GM21423 (cell line): ENCODE data around the gene LRRC32.
"Not testable (repeated sequence)": the region's sequence is repeated elsewhere in the genome, so short reads cannot be mapped to it uniquely, and the experiment has no call there.

Experiments used
- ATAC-seq: cut with Tn5 transposase; IDR thresholded peaks from one replicate; pipeline ENCODE4 v1.9.1; 2021; ENCODE audit warnings: mild to moderate bottlenecking, moderate library complexity; ENCODE audit not compliant: unreplicated experiment

The LRRC32 gene

DNA sequence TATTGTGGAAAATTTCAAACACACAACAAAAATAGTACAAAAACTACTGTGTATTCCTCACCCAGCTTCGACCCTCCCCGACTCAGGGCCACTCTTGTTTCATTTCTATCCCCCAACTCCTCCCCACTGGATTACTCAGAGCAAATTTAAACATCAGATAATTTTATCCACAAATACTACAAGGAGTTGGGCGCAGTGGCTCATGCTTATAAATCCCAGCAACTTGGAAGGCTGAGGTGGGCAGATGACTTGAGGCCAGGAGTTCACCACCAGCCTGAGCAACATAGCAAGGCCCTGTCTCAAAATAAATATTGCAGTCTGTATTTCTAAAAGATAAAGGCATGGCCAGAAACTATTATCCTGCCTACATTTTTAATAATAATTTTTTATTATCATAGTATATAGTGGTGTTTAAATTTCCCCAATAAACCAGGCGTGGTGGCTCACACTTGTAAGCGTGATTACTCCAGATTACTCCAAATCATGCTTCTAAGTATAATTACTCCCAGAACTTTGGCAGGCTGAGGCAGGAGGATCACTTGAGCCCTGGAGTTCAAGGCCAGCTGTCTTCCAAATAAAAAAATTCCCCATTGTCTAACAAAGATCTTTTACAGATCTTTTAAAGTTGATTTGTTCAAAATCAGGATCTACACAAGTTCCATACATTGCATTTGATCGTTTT, 39.8 kb downstream of the LRRC32 start:
- no peak for ATAC-seq

DNA sequence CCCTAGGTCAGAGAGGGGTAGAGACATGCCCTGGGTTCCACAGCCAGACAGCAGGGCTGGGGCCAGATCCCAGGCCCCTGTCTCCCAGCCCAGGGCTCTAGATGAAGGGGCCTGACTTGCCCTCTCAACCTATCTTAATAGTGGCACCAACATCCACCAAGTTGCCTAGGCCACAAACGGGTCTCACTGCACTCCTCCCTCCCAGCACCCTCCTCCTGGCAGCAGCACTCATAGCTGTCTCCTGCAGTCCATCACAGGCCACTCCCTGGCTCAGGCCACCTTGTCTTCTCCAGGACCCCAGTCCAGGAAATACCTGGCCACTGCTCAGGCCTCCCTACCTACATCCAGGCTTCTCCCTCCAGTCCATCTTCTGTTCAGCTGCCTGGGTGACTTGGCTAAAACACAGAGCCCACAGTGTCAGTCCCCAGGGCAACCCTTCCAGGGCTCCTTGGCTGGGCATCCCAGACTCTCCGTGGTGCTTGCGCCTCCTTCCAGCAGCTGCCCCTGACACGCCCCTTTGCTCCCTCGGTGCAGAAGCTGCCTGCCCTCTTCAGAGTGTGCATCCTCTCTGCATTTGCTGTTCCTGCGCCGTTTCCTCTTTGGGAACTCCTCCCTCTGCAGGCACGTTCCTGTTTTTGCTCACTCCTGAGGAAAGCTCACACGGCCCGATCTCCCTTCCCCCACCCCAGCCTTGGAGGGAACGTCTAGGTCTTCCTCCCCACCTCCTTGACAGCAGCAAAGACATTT, 40.5 kb downstream of the LRRC32 start:
- ATAC-seq = no peak

DNA sequence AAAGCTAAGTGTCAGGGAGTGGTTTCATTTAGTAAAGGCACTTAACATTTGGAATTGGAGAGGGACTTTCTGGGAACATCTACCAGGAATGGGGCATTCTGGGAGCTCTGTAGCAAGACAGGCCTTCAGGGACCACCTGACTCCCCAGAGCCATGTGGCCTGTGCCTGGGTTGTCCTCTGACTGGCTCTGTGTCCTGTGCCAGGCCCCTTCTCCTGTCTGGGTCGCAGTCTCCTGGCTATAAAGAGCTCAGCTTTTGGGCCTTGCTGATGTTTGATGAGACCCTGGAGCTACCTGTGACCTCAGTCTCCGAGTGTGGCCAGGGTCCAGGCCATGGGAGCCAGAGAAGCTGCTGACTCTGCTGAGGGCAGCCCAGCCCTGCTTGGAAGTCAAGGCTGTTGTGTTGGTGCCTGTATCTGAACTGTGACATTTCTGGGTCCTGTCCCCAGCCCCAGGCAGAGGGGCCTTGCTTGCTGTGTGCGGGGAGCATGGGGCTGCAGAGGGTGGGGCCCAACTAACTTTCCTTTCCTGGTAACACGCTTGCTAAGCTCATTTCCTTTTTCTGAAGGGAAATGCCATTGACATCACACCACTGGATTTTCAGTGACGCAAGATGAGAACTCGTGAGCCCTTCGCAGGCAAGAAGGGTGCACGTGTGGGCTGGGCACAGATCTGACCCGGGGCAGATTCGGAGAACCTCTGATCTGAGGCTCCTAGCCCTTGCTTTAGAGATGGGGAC, 41.3 kb downstream of the LRRC32 start:
- no peak for ATAC-seq

DNA sequence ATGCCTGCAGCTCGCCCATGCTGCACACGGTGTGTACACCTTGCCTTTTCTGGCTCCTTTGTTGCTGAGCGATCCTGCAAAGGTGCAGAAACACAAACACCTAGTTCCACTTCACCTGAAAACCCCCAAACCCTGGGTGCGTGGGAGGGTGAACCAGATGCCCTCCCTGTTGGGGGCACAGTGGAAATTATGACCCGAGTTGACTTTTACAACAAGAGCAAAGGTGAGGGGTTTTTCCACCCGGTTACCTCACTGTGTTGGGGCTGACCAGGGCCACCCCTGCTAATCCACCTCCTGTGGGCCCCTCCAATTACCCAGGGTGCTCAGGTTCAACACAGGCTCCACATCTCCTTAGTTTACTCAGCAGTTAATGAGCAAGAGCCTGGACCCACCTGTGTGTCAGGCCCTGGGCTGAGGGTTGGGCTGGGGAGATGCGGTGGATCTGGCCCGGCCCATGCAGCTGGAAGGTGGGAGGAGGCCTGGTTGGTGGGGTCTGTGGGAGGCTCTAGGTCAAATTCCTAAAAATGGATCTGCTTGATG, 42.1 kb downstream of the LRRC32 start:
- no peak for ATAC-seq

DNA sequence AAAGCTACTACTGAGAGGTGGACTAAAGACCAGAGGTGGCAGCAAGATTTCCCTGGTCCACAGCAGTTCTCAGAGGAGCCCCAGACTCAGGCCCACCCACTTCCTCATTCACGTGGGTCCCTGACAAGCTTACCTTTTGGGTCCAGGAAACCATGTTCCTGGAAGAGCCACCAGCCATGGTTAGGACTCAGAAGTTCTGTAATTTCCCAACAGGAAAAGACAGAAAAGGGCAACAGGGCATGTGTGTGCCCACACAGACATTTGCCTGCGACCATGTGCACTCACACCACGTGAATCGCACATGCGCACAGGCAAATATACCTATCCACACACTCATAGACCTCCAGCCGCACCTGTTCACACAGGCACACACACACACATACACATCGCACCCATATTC, 42.9 kb downstream of the LRRC32 start:
- no peak for ATAC-seq

DNA sequence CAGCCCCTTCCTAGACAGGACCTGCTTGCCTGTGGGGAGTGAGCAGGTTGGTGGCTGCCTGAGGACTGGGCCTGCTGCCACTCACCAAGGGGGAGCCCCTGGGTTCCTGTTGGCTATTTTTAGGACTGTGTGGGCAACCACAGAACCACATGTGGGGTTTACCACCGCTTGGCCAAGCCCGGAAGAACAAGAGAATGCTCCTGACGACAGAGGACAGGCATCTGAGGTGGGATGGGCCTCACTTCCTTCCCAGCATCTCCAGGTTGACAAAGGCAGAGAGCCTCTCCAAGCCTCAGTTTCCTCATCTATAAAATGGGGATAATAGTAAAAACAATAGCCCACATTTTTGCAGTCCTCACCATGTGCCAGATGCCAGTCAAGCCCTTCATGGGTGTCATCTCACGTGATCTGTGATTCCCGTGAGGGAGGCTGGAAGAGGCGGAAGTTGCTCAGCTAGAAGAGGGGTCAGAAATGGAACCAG, 43.6 kb downstream of the LRRC32 start:
- peak; percentile 81 for ATAC-seq

- ATAC-seq = no peak
Observed at GRCh38 chr11:76626266-76626665, 44.3 kb downstream of the LRRC32 start.

DNA sequence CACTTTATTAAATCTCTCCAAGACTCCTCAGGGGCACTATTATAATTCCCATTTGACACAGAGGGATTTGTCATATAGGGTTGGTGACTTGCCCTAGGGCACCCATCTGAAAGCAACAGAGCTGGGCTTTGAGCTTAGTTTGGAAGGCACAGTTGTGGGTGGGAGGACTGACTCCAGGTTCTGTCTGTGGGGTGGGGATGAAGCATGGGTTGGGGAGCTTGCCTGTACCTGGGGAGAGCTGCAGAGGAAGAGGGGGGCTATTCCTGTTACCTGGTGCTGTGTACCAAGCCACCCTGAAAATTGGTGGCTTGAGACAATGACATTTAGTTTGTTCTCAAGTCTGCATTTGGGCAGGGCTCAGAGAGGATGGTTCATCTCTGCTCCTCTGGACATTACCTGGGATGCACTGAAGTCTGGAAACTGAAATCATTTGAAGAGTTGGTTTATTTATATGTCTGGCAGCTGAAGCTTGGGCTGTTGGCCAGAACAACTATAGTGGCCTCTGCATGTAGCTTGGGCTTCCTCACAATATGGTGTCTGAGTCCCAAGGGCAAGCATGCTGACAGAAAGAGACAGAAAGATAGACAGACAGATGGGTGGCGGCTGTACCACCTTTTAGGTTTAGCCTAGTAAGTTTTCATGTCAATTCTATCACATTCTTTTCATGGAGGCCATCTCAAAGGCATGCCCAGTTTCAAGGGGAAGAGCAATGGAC, 44.9 kb downstream of the LRRC32 start:
- no peak for ATAC-seq

- ATAC-seq = no peak
Observed at GRCh38 chr11:76624500-76625379, 45.8 kb downstream of the LRRC32 start.

GRCh38 chr11:76623884-76624419, 46.6 kb downstream of the LRRC32 start:
- ATAC-seq = no peak

- no peak for ATAC-seq
Observed at GRCh38 chr11:76623171-76623883, 47.2 kb downstream of the LRRC32 start.

- no peak for ATAC-seq
Observed at GRCh38 chr11:76622493-76623094, 48.0 kb downstream of the LRRC32 start.

- ATAC-seq = no peak
Observed at GRCh38 chr11:76621868-76622267, 48.7 kb downstream of the LRRC32 start.

- ATAC-seq = no peak
Observed at GRCh38 chr11:76621466-76621865, 49.1 kb downstream of the LRRC32 start.

DNA sequence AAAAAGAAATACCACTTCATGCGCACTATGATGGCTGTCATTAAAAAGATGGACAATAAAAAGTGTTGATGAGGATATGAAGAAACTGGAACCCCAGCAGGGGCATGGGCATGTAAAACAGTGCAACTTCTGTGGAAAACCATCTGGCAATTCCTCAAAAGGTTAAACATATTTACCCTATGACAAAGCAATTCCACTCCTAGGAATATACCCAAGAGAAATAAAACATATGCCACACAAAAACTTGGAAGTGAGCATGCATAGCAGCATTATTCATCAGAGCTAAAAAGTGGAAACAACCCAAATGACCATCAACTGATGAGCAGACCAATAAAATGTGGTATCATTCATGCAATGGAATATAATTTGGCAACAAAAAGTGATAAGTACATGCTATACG, 50.1 kb downstream of the LRRC32 start:
- no peak for ATAC-seq

DNA sequence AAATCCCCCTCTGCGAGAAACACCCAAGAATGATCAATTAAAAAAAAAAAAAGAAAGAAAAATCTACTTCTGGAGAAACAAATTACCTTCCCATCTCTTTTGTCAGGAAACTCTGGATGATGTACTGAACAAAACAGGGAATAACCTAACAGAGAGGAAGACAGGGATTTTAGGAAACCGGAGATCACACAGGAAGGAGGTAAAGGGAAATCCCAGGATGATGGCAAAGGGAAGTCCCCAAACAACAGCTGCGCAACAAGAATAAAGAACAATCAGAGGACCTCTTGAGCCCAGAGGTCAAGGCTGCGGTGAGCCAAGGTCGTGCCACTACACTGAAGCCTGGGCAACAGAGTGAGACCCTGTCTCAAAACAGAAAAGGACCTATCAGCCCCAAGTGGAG, 50.7 kb downstream of the LRRC32 start:
- ATAC-seq = not testable (repeated sequence)

DNA sequence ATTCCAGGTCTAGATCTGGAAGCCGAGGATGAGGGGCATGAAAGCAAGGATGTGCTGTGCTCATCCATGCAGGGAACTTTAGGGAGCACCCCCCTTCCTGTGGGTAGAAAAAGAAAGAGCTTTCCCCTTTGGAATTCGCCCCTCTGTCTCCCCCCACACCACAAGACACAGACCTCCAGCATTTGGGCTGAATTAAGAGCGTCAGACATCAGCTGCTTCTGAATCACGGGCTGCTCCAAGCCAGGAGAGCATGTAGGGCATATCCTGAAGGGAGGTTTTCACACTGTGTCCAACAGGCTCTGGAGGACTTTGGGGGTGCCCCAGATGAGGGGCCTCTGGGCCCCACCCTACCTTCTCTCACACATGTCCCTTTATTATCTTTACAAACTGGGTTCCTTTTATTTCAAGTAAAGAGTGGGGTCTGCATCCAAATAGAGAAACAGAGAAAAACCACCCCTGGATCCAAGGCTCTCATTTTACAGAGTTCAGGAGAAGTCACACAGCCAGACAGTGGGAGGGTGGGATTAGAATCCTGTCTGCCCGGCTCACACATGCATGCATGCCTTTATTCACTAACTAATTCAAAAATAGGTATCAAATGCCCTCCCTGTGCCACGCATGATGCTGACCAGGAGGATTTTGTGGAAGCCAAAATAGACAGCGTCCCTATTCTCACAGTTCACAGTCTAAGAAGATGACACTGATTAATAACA, 52.8 kb downstream of the LRRC32 start:
- ATAC-seq = no peak
